ENCODE data around the gene CRISP3. TPM values are rescaled to one million over a fixed set of nuclear protein-coding genes. Genes with fewer than 3 reads are reported as not detected.

Gene CRISP3
- total RNA-seq, 1 experiment from 2014 or later, result not detected

DNA sequence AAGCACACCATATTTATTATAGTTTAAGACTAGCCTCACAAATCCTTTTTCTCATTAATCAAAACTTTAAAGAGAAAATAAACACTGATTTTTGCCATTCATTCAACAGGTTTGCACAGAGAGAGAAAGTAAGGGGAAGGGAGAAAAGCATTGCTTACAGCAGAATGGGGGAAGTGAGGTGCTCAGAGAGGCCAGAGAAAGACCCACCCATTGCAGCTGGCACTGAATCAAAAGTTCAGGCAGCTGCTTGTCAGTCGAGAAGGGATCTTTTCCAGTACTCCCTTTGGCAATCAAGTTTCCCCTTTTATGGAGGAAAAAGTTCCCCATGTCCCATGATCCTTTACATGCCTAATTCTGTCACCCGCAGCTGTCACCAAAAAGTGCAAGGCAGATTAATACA, 22.9 kb downstream of the CRISP3 start:
- TF ChIP-seq PRRX2 (CRISPR knock-in tag; IDR thresholded peaks at IDR 0.05) (no peak), CREM (CRISPR knock-in tag; IDR thresholded peaks at IDR 0.05) (no peak), ZNF671 (CRISPR knock-in tag; IDR thresholded peaks at IDR 0.05) (no peak), EMX1 (CRISPR knock-in tag; IDR thresholded peaks at IDR 0.05) (no peak), SMAD3 (CRISPR knock-in tag; IDR thresholded peaks at IDR 0.05; ENCODE audit: borderline replicate concordance) (no peak), ZNF396 (CRISPR knock-in tag; IDR thresholded peaks at IDR 0.05; ENCODE audit: borderline replicate concordance) (no peak), ZNF425 (CRISPR knock-in tag; conservative IDR thresholded peaks at IDR 0.05) (no peak), ZNF317 (CRISPR knock-in tag; IDR thresholded peaks at IDR 0.05; ENCODE audit: borderline replicate concordance, low read depth) (no peak), JAZF1 (CRISPR knock-in tag; IDR thresholded peaks at IDR 0.05) (no peak), SOX15 (CRISPR knock-in tag; IDR thresholded peaks at IDR 0.05) (no peak), KAT7 (CRISPR knock-in tag; IDR thresholded peaks at IDR 0.05; ENCODE audit: borderline replicate concordance) (no peak), MYBL2 (CRISPR knock-in tag; IDR thresholded peaks at IDR 0.05) (no peak)
- TF ChIP-seq, protein P1, sequence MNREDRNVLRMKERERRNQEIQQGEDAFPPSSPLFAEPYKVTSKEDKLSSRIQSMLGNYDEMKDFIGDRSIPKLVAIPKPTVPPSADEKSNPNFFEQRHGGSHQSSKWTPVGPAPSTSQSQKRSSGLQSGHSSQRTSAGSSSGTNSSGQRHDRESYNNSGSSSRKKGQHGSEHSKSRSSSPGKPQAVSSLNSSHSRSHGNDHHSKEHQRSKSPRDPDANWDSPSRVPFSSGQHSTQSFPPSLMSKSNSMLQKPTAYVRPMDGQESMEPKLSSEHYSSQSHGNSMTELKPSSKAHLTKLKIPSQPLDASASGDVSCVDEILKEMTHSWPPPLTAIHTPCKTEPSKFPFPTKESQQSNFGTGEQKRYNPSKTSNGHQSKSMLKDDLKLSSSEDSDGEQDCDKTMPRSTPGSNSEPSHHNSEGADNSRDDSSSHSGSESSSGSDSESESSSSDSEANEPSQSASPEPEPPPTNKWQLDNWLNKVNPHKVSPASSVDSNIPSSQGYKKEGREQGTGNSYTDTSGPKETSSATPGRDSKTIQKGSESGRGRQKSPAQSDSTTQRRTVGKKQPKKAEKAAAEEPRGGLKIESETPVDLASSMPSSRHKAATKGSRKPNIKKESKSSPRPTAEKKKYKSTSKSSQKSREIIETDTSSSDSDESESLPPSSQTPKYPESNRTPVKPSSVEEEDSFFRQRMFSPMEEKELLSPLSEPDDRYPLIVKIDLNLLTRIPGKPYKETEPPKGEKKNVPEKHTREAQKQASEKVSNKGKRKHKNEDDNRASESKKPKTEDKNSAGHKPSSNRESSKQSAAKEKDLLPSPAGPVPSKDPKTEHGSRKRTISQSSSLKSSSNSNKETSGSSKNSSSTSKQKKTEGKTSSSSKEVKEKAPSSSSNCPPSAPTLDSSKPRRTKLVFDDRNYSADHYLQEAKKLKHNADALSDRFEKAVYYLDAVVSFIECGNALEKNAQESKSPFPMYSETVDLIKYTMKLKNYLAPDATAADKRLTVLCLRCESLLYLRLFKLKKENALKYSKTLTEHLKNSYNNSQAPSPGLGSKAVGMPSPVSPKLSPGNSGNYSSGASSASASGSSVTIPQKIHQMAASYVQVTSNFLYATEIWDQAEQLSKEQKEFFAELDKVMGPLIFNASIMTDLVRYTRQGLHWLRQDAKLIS (CRISPR knock-in tag; IDR thresholded peaks at IDR 0.05; ENCODE audit: borderline replicate concordance), result no peak
- TF ChIP-seq, protein P2, sequence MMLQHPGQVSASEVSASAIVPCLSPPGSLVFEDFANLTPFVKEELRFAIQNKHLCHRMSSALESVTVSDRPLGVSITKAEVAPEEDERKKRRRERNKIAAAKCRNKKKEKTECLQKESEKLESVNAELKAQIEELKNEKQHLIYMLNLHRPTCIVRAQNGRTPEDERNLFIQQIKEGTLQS (CRISPR knock-in tag; conservative IDR thresholded peaks at IDR 0.05), result no peak
- TF ChIP-seq, protein P3, sequence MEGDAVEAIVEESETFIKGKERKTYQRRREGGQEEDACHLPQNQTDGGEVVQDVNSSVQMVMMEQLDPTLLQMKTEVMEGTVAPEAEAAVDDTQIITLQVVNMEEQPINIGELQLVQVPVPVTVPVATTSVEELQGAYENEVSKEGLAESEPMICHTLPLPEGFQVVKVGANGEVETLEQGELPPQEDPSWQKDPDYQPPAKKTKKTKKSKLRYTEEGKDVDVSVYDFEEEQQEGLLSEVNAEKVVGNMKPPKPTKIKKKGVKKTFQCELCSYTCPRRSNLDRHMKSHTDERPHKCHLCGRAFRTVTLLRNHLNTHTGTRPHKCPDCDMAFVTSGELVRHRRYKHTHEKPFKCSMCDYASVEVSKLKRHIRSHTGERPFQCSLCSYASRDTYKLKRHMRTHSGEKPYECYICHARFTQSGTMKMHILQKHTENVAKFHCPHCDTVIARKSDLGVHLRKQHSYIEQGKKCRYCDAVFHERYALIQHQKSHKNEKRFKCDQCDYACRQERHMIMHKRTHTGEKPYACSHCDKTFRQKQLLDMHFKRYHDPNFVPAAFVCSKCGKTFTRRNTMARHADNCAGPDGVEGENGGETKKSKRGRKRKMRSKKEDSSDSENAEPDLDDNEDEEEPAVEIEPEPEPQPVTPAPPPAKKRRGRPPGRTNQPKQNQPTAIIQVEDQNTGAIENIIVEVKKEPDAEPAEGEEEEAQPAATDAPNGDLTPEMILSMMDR (IDR thresholded peaks at IDR 0.05), result no peak
- TF ChIP-seq, protein P4, sequence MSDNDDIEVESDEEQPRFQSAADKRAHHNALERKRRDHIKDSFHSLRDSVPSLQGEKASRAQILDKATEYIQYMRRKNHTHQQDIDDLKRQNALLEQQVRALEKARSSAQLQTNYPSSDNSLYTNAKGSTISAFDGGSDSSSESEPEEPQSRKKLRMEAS (CRISPR knock-in tag; IDR thresholded peaks at IDR 0.05), result no peak
- TF ChIP-seq, protein P5, sequence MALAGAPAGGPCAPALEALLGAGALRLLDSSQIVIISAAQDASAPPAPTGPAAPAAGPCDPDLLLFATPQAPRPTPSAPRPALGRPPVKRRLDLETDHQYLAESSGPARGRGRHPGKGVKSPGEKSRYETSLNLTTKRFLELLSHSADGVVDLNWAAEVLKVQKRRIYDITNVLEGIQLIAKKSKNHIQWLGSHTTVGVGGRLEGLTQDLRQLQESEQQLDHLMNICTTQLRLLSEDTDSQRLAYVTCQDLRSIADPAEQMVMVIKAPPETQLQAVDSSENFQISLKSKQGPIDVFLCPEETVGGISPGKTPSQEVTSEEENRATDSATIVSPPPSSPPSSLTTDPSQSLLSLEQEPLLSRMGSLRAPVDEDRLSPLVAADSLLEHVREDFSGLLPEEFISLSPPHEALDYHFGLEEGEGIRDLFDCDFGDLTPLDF (CRISPR knock-in tag; IDR thresholded peaks at IDR 0.05), result no peak
- H3K27ac Mint-ChIP-seq, result no peak overlapping the region
- ChIA-PET CTCF (no interaction called here), POLR2A (no interaction called here)
- H3K4me1 Mint-ChIP-seq, result no peaks in the 10 kb centered on the region
- ATAC-seq (no peak), DNase-seq (ENCODE audit: low spot score) (no peak)
- H3K27me3 Mint-ChIP-seq (ENCODE audit: low read depth), result no peaks in the 10 kb centered on the region
- H3K4me3 Mint-ChIP-seq, result no peak overlapping the region
- peaks cover 33% of the 10 kb centered on the region for H3K36me3 Mint-ChIP-seq
- peaks cover 59% of the 10 kb centered on the region for H3K9me3 Mint-ChIP-seq

DNA sequence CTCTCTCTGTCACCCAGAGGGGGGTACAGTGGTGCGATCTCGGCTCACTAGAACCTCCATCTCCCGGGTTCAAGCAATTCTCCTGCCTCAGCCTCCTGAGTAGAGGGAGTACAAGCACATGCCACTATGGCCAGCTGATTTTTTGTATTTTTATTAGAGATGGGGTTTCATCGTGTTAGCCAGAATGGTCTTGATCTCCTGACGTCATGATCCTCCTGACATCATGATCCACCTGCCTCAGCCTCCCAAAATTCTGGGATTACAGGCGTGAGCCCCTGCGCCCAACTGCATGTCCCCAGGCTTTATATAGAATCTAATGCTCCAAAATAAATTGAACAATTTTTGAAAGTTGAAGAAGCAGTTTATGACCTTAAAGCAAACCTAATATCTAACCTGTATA, 23.8 kb downstream of the CRISP3 start:
- H3K27me3 Mint-ChIP-seq (ENCODE audit: low read depth), result no peaks in the 10 kb centered on the region
- TF ChIP-seq ZNF423 (CRISPR knock-in tag; IDR thresholded peaks at IDR 0.05), result no peak
- no peak for TF ChIP-seq NR1H2 (CRISPR knock-in tag; IDR thresholded peaks at IDR 0.05)
- ChIA-PET CTCF (no interaction called here), POLR2A (no interaction called here)
- no peaks in the 10 kb centered on the region for H3K4me1 Mint-ChIP-seq
- H3K4me3 Mint-ChIP-seq, result no peak overlapping the region
- DNase-seq (ENCODE audit: low spot score) (no peak), ATAC-seq (no peak)
- peaks cover 33% of the 10 kb centered on the region for H3K36me3 Mint-ChIP-seq
- H3K27ac Mint-ChIP-seq, result no peak overlapping the region
- peaks cover 62% of the 10 kb centered on the region for H3K9me3 Mint-ChIP-seq
